ENCODE results near the gene ADIPOR2. TPM values are rescaled to one million over a fixed set of nuclear protein-coding genes. Genes with fewer than 3 reads are reported as not detected.
"Not testable (repeated sequence)": the region's sequence is repeated elsewhere in the genome, so short reads cannot be mapped to it uniquely, and the experiment has no call there.

Gene ADIPOR2
- total and polyA plus RNA-seq, 2 donors (not counting 1 experiment from before 2014, with no cell fraction given) = 43.1 to 46.1 TPM

- Histone ChIP-seq H3K27ac (ENCODE audit: insufficient read depth, low read length) (no peak overlapping the region), H3K79me2 (ENCODE audit: control insufficient read depth, insufficient read depth, low read length) (peaks cover 7% of the 10 kb centered on the region), H3K4me1 (ENCODE audit: control insufficient read depth, extremely low read depth, insufficient read depth, low read length) (no peaks in the 10 kb centered on the region), H3K9me3 (ENCODE audit: control insufficient read depth, insufficient read depth, low read depth, low read length) (no peaks in the 10 kb centered on the region), H3K4me2 (ENCODE audit: extremely low read depth, insufficient read depth, low read length) (no peak overlapping the region), H2AFZ (ENCODE audit: low read length) (no peak overlapping the region), H3K36me3 (ENCODE audit: control insufficient read depth, insufficient read depth, low read length) (no peaks in the 10 kb centered on the region), H3K27me3 (ENCODE audit: control insufficient read depth, insufficient read depth, low read length) (no peaks in the 10 kb centered on the region), H4K20me1 (ENCODE audit: control insufficient read depth, extremely low read depth, insufficient read depth, low read length) (no peaks in the 10 kb centered on the region), H3K9ac (ENCODE audit: insufficient read depth, low read length) (no peak overlapping the region), H3K4me3 (replicated peaks in 1 of 4; ENCODE audit: control extremely low read depth in 1 of 4, insufficient read depth in 1 of 4, low read depth in 3 of 4, low read length in 4 of 4) (no peak overlapping the region)
- no peak for DNase-seq (ENCODE audit: low read depth in 2 of 2)
- no peak for TF ChIP-seq CTCF (conservative IDR thresholded peaks at IDR 0.05 in 1 of 2, IDR thresholded peaks at IDR 0.05 in 1 of 2; ENCODE audit: low read depth in 1 of 2, low read length in 2 of 2)
- no peak for TF ChIP-seq EZH2 (IDR thresholded peaks at IDR 0.05; ENCODE audit: low read length, missing control alignments)
These were observed 35.9 kb downstream of the ADIPOR2 start for GRCh38 chr12:1726753-1727152.

DNA sequence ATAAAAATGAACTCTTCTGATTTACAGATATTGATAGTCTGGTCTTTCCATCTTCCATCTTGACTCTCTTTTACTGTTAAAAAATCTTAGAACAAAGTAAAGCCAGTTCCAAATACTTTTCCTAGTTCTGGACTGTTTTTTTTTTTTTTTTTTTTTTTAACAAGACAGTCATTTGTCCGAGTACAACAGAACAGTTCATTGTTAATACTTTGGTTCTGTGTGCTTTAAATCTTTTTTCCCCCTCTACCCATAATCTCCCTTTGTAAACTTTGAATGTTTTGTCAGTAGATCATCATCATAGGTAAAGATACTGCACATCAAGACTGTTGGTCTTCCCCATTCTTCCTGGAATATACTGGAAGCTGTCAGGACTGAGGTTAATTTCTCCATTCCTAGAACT, 38.0 kb downstream of the ADIPOR2 start:
- TF ChIP-seq EZH2 (IDR thresholded peaks at IDR 0.05; ENCODE audit: low read length, missing control alignments) = no peak
- no peak for TF ChIP-seq CTCF (conservative IDR thresholded peaks at IDR 0.05 in 1 of 2, IDR thresholded peaks at IDR 0.05 in 1 of 2; ENCODE audit: low read depth in 1 of 2, low read length in 2 of 2)

GRCh38 chr12:1731019-1731687, 40.3 kb downstream of the ADIPOR2 start:
- DNase-seq (ENCODE audit: low read depth in 2 of 2) = no peak
- H3K27ac ChIP-seq (ENCODE audit: insufficient read depth, low read length) = no peak overlapping the region
- TF ChIP-seq EZH2 (IDR thresholded peaks at IDR 0.05; ENCODE audit: low read length, missing control alignments) (no peak), CTCF (conservative IDR thresholded peaks at IDR 0.05 in 1 of 2, IDR thresholded peaks at IDR 0.05 in 1 of 2; ENCODE audit: low read depth in 1 of 2, low read length in 2 of 2) (no peak)
- H3K9me3 ChIP-seq (ENCODE audit: control insufficient read depth, insufficient read depth, low read depth, low read length) = no peaks in the 10 kb centered on the region
- H3K36me3 ChIP-seq (ENCODE audit: control insufficient read depth, insufficient read depth, low read length) = no peaks in the 10 kb centered on the region
- H3K4me1 ChIP-seq (ENCODE audit: control insufficient read depth, extremely low read depth, insufficient read depth, low read length) = no peaks in the 10 kb centered on the region
- no peak overlapping the region for H2AFZ ChIP-seq (ENCODE audit: low read length)
- no peak overlapping the region for H3K4me3 ChIP-seq (replicated peaks in 1 of 4; ENCODE audit: control extremely low read depth in 1 of 4, insufficient read depth in 1 of 4, low read depth in 3 of 4, low read length in 4 of 4)
- no peak overlapping the region for H3K4me2 ChIP-seq (ENCODE audit: extremely low read depth, insufficient read depth, low read length)
- H4K20me1 ChIP-seq (ENCODE audit: control insufficient read depth, extremely low read depth, insufficient read depth, low read length) = no peaks in the 10 kb centered on the region
- H3K79me2 ChIP-seq (ENCODE audit: control insufficient read depth, insufficient read depth, low read length) = no peaks in the 10 kb centered on the region
- no peak overlapping the region for H3K9ac ChIP-seq (ENCODE audit: insufficient read depth, low read length)
- H3K27me3 ChIP-seq (ENCODE audit: control insufficient read depth, insufficient read depth, low read length) = no peaks in the 10 kb centered on the region

More for the DNA sequence above, 38.0 kb downstream of the ADIPOR2 start:
- no peaks in the 10 kb centered on the region for H3K36me3 ChIP-seq (ENCODE audit: control insufficient read depth, insufficient read depth, low read length)
- H2AFZ ChIP-seq (ENCODE audit: low read length) = no peak overlapping the region
- no peaks in the 10 kb centered on the region for H3K4me1 ChIP-seq (ENCODE audit: control insufficient read depth, extremely low read depth, insufficient read depth, low read length)
- H3K4me2 ChIP-seq (ENCODE audit: extremely low read depth, insufficient read depth, low read length) = no peak overlapping the region
- no peak for DNase-seq (ENCODE audit: low read depth in 2 of 2)
- no peak overlapping the region for H3K27ac ChIP-seq (ENCODE audit: insufficient read depth, low read length)
- no peaks in the 10 kb centered on the region for H3K9me3 ChIP-seq (ENCODE audit: control insufficient read depth, insufficient read depth, low read depth, low read length)
- no peaks in the 10 kb centered on the region for H3K27me3 ChIP-seq (ENCODE audit: control insufficient read depth, insufficient read depth, low read length)
- H3K9ac ChIP-seq (ENCODE audit: insufficient read depth, low read length) = no peak overlapping the region
- H4K20me1 ChIP-seq (ENCODE audit: control insufficient read depth, extremely low read depth, insufficient read depth, low read length) = no peaks in the 10 kb centered on the region
- H3K79me2 ChIP-seq (ENCODE audit: control insufficient read depth, insufficient read depth, low read length) = peaks cover 5% of the 10 kb centered on the region
- H3K4me3 ChIP-seq (replicated peaks in 1 of 4; ENCODE audit: control extremely low read depth in 1 of 4, insufficient read depth in 1 of 4, low read depth in 3 of 4, low read length in 4 of 4) = no peak overlapping the region

DNA sequence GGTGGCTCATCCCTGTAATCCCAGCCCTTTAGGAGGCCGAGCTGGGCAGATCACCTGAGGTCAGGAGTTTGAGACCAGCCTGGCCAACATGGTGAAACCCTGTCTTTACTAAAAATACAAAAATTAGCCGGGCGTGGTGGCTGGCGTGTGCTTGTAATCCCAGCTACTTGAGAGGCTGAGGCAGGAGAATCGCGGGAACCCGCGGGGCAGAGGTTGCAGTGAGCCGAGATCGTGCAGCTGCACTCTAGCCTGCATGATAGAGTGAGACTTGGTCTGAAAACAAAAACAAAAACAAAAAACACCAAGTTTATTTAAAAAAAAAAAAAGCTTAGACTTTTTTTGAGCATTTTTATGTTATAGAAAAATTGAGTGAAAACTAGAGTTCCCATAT, 40.8 kb downstream of the ADIPOR2 start:
- not testable (repeated sequence) for H3K9ac ChIP-seq (ENCODE audit: insufficient read depth, low read length); H3K4me2 ChIP-seq (ENCODE audit: extremely low read depth, insufficient read depth, low read length); H3K27me3 ChIP-seq (ENCODE audit: control insufficient read depth, insufficient read depth, low read length); H3K36me3 ChIP-seq (ENCODE audit: control insufficient read depth, insufficient read depth, low read length); H3K79me2 ChIP-seq (ENCODE audit: control insufficient read depth, insufficient read depth, low read length); H2AFZ ChIP-seq (ENCODE audit: low read length); H4K20me1 ChIP-seq (ENCODE audit: control insufficient read depth, extremely low read depth, insufficient read depth, low read length); H3K27ac ChIP-seq (ENCODE audit: insufficient read depth, low read length); H3K4me1 ChIP-seq (ENCODE audit: control insufficient read depth, extremely low read depth, insufficient read depth, low read length); H3K9me3 ChIP-seq (ENCODE audit: control insufficient read depth, insufficient read depth, low read depth, low read length); DNase-seq (ENCODE audit: low read depth in 2 of 2); H3K4me3 ChIP-seq (replicated peaks in 1 of 4; ENCODE audit: control extremely low read depth in 1 of 4, insufficient read depth in 1 of 4, low read depth in 3 of 4, low read length in 4 of 4)

All from fibroblast of lung (primary cell).